GM12878 (cell line): Measurements from ENCODE around the gene WDR64. TPM values are rescaled to one million over a fixed set of nuclear protein-coding genes. Genes with fewer than 3 reads are reported as not detected.

Experiments used
- ATAC-seq: fragments of 200-7000 bp; cut with Tn5 transposase; 3 replicates; pipeline ENCODE4 v1.9.1; 2020; ENCODE audit warnings: mild to moderate bottlenecking, moderate library complexity
- BruUV-seq: library from RNA; stranded (reverse); fragments of 400-500 nt; replicated peaks from 2 replicates; lab custom pipeline; 2021; lab: Mats Ljungman, UMichigan
- CTCF ChIA-PET: fragments of 300-600 bp; sonication (Branson Sonifier 250); formaldehyde crosslinking; extraction: SDS; loops from one replicate; lab custom pipeline; 2021; ENCODE audit warnings: inconsistent platforms; lab: Yijun Ruan, JAX
- POLR2A ChIA-PET: fragments of 350-600 bp; formaldehyde crosslinking; extraction: SDS; loops from one replicate; lab custom pipeline; 2021; ENCODE audit warnings: inconsistent platforms; lab: Charles Lee
- RAD21 ChIA-PET: fragments of 300-600 bp; sonication (Branson Sonifier 250); formaldehyde crosslinking; loops from one replicate; lab custom pipeline; 2023; ENCODE audit warnings: antibody characterized with exemption; ENCODE audit not compliant: unreplicated experiment; lab: Charles Lee
- SMC1A ChIA-PET: fragments of 300-600 bp; sonication (Branson Sonifier 250); formaldehyde crosslinking; loops from one replicate; lab custom pipeline; 2023; ENCODE audit not compliant: unreplicated experiment, uncharacterized antibody; lab: Charles Lee
- DNase-seq: peaks from one replicate; pipeline ENCODE4 v3.0.0-alpha.2; 2011; ENCODE audit warnings: low read depth, low spot score
- FAIRE-seq: peaks from 3 replicates; lab custom pipeline; 2011; peaks lifted over from hg19 to GRCh38; lab: Jason Lieb, UNC
- H2AFZ ChIP-seq: 2 replicates; pipeline ENCODE4 v1.6.0; 2011; ENCODE audit warnings: low read depth, low read length, control low read depth; ENCODE audit not compliant: control insufficient read depth
- H3K27ac ChIP-seq: 2 replicates; pipeline ENCODE4 v1.5.1; 2011; ENCODE audit warnings: control low read depth; ENCODE audit not compliant: control insufficient read depth, insufficient read depth
- H3K27me3 ChIP-seq, 2 experiments: replicated peaks in 1 of 2; 2 replicates each; pipeline versions ENCODE4 v1.6.0 to v1.6.1; 2011; ENCODE audit warnings: low read length in 1 of 2; ENCODE audit not compliant: control insufficient read depth in 2 of 2, insufficient read depth in 2 of 2
- H3K36me3 ChIP-seq, 2 experiments: 2 replicates each; pipeline ENCODE4 v1.5.1; 2011; ENCODE audit warnings: low read length in 1 of 2; ENCODE audit not compliant: control insufficient read depth in 2 of 2, insufficient read depth in 2 of 2
- H3K4me1 ChIP-seq: 2 replicates; pipeline ENCODE4 v1.6.1; 2011; ENCODE audit warnings: mild to moderate bottlenecking, low read length, moderate library complexity, mixed read lengths; ENCODE audit not compliant: control insufficient read depth, insufficient read depth
- H3K4me2 ChIP-seq: 2 replicates; pipeline ENCODE4 v1.6.0; 2011; ENCODE audit warnings: control low read depth; ENCODE audit not compliant: control insufficient read depth, insufficient read depth
- H3K4me3 ChIP-seq: fragments of 200-600 bp; sonication (generic); 2 replicates; pipeline ENCODE4 v1.5.1; 2016
- H3K79me2 ChIP-seq: 2 replicates; pipeline ENCODE4 v1.6.0; 2011; ENCODE audit warnings: low read length; ENCODE audit not compliant: control insufficient read depth, insufficient read depth
- H3K9ac ChIP-seq: 2 replicates; pipeline ENCODE4 v1.8.0; 2011; ENCODE audit warnings: low read length, control low read depth, mixed read lengths; ENCODE audit not compliant: control insufficient read depth, insufficient read depth
- H3K9me3 ChIP-seq: replicated peaks from 3 replicates; pipeline ENCODE4 v1.5.1; 2011; ENCODE audit warnings: mild to moderate bottlenecking, low read length; ENCODE audit not compliant: control insufficient read depth, insufficient read depth
- H4K20me1 ChIP-seq: 2 replicates; pipeline ENCODE4 v1.6.0; 2011; ENCODE audit not compliant: control insufficient read depth, insufficient read depth
- CHD1 ChIP-seq: IDR thresholded peaks from 2 replicates; pipeline ENCODE4 v1.6.1; 2012; ENCODE audit warnings: low read depth, low read length, improper control_type of control experiment
- EED ChIP-seq: sonication (generic); IDR thresholded peaks from 2 replicates; pipeline ENCODE4 v1.6.1; 2016; ENCODE audit warnings: antibody characterized with exemption, low read depth
- HDGF ChIP-seq: fragments of 450-650 bp; IDR thresholded peaks from 2 replicates; pipeline ENCODE4 v1.6.1; 2016; ENCODE audit warnings: antibody characterized with exemption
- IKZF2 ChIP-seq, 2 experiments: fragments of 450-650 bp; IDR thresholded peaks; 2 replicates each; pipeline ENCODE4 v1.6.1; 2017; ENCODE audit warnings: mild to moderate bottlenecking in 2 of 2, moderate library complexity in 2 of 2
- KDM1A ChIP-seq: fragments of 200-600 bp; sonication (generic); IDR thresholded peaks from 2 replicates; pipeline ENCODE4 v1.6.1; 2016; ENCODE audit warnings: borderline replicate concordance
- NFXL1 ChIP-seq: fragments of 450-650 bp; IDR thresholded peaks from 2 replicates; pipeline ENCODE4 v1.6.1; 2017; ENCODE audit warnings: antibody characterized with exemption, mild to moderate bottlenecking, borderline replicate concordance
- NR2C2 ChIP-seq: IDR thresholded peaks from 2 replicates; pipeline ENCODE4 v1.6.1; 2011; ENCODE audit warnings: borderline replicate concordance, low read depth; ENCODE audit not compliant: control insufficient read depth, insufficient read length
- TBL1XR1 ChIP-seq: IDR thresholded peaks from 2 replicates; pipeline ENCODE4 v1.6.1; 2012; ENCODE audit warnings: low read depth, low read length, improper control_type of control experiment
- WGBS: methylation state at CpG from one replicate; pipeline ENCODE4 v1.1.6; 2016; ENCODE audit warnings: low lambda C conversion rate; ENCODE audit not compliant: insufficient replicate concordance, insufficient coverage; ENCODE audit errors: missing lambda C conversion rate; 5-methylcytosine and 5-hydroxymethylcytosine counted together
- in situ Hi-C: fragments of 300-500 bp; cut with MboI; formaldehyde crosslinking; loops from 9 replicates; pipeline ENCODE4 v1.14.3; 2018; ENCODE audit warnings: mixed read lengths
- intact Hi-C: fragments of 100-400 bp; cut with micrococcal nuclease; formaldehyde crosslinking; loops from one replicate; pipeline ENCODE4 v1.14.2; 2022; ENCODE audit not compliant: unreplicated experiment
- polyA plus RNA-seq, 11 experiments: library from polyadenylated mRNA; depleted of rRNA in 4 of 11; unstranded in 6 of 11; stranded (reverse) in 5 of 11; fragments of >200 nt; fragmentation: Nextera tagmentation in 4 of 11; fragmentation: Illumina TruSeq in 1 of 11; extraction: Ambion mirVana in 4 of 11; extraction: Trizol in 1 of 11; gene quantifications; 1 replicate in 1 of 11; 2 replicates in 10 of 11; pipeline versions ENCODE4 v1.2.1 to v1.2.3, GENCODE V29; 2011 to 2016; ENCODE audit warnings: inconsistent platforms in 2 of 11, missing spikeins in 2 of 11, low read depth in 1 of 11
- total RNA-seq, 4 experiments: library from RNA; depleted of rRNA in 3 of 4; stranded (reverse); fragments of >200 nt in 3 of 4; fragmentation: Illumina TruSeq in 1 of 4; extraction: Trizol in 1 of 4; gene quantifications; 2 replicates each; pipeline versions ENCODE4 v1.2.1 to v1.2.3, GENCODE V29; 2013 to 2021
- TF ChIP-seq, protein P1 (sequence below): fragments of 450-650 bp; IDR thresholded peaks from 2 replicates; pipeline ENCODE4 v1.6.1; 2016; ENCODE audit warnings: mild to moderate bottlenecking

WDR64 gene
- total and polyA plus RNA-seq, 10 of the 15 experiments (the other 5 are each of a cell fraction or from before 2014, with no cell fraction given) = 0.01 TPM; not detected in 9

DNA sequence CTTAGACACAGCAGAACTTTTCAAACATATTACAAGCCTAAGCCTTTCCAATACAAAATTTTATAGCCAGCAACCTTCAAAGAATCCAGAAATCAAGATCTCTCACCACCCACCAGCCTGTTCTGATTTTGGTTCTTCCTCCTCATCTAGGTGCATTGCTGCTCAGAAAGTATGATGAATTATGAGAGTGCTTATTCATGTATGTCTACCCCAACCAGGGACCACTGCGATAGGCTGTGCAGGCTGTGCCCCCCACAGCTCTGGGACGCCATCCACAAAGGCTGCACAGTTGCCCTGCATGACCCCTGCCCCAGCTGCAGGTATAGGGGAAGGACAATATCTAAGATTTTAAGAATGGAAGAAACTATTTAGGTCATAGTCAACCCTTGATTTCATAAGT lies 55.4 kb downstream of the WDR64 start (continued):
- TF ChIP-seq TBL1XR1 (no peak), HDGF (no peak), EED (no peak), IKZF2 (IDR thresholded peaks at IDR 0.05) (no peak), KDM1A (no peak)

DNA sequence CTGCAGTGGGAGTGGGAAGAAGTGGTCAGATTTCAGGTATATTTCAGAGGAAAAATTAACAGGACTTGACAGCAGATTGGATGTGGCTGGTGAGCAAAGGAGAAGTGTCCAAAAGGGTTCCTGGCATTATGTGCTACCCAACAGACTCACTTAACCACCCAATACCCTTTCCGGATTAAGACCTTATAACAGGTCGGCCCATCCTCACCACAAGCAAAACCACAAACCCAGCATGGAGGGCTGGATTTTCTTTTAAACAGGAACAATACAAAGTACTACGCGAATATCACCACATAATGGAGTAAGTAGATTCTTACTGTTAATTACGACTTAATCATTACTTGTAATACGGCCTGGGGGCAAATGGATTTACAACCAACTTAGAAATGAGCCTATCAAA lies 59.2 kb downstream of the WDR64 start:
- in situ Hi-C loops = no loop called here
- Histone ChIP-seq H4K20me1 (no peaks in the 10 kb centered on the region), H3K9me3 (no peaks in the 10 kb centered on the region), H3K27ac (no peak overlapping the region), H3K4me1 (no peaks in the 10 kb centered on the region), H3K27me3 (no peaks in the 10 kb centered on the region; a peak in 1 of 4 replicates), H3K79me2 (no peaks in the 10 kb centered on the region), H3K4me2 (no peak overlapping the region), H3K9ac (no peak overlapping the region), H3K36me3 (no peaks in the 10 kb centered on the region)
- no TSS peak for BruUV-seq
- FAIRE-seq = no peak
- WGBS = 65% methylated on average over 6 of the region's 6 CpGs
- intact Hi-C loops = no loop called here
- no peak for ATAC-seq
- POLR2A ChIA-PET = no interaction called here
- TF ChIP-seq CHD1 (no peak), NR2C2 (no peak), NFXL1 (no peak)
- TF ChIP-seq, protein P1, sequence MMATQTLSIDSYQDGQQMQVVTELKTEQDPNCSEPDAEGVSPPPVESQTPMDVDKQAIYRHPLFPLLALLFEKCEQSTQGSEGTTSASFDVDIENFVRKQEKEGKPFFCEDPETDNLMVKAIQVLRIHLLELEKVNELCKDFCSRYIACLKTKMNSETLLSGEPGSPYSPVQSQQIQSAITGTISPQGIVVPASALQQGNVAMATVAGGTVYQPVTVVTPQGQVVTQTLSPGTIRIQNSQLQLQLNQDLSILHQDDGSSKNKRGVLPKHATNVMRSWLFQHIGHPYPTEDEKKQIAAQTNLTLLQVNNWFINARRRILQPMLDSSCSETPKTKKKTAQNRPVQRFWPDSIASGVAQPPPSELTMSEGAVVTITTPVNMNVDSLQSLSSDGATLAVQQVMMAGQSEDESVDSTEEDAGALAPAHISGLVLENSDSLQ = no peak
- TF ChIP-seq, all 136 proteins: peak for 0
- no peak for DNase-seq
- ChIA-PET SMC1A (no interaction called here), CTCF (no interaction called here), RAD21 (no interaction called here)
- no peak overlapping the region for H3K4me3 ChIP-seq
- H2AFZ ChIP-seq = no peak overlapping the region
